ENCODE data around the gene DNAJC30.
A peak's percentile ranks its signal among the peaks of the same experiment; 100 is the strongest.
"Not testable (repeated sequence)": the region's sequence is repeated elsewhere in the genome, so short reads cannot be mapped to it uniquely, and the experiment has no call there.

The DNAJC30 gene

GRCh38 chr7:73683056-73683787 lies at the start of gene DNAJC30, which contains the start of gene BUD23:
Gene DNAJC30, minus strand, starts transcription at chr7:73683453. Its CDS starts 30 bp downstream, at chr7:73683423.
Gene BUD23, plus strand, starts transcription at chr7:73683597. Its CDS starts 29 bp downstream, at chr7:73683626.
- peak; percentile 60 for DNase-seq

GRCh38 chr7:73732397-73732796 lies 49.1 kb upstream of the DNAJC30 start:
- DNase-seq, result no peak

- DNase-seq, result no peak
Measured at GRCh38 chr7:73730485-73730884, 47.2 kb upstream of the DNAJC30 start.

GRCh38 chr7:73728551-73728950 lies 45.3 kb upstream of the DNAJC30 start:
- DNase-seq, result no peak

- no peak for DNase-seq
Measured at GRCh38 chr7:73727952-73728351, 44.7 kb upstream of the DNAJC30 start.

GRCh38 chr7:73726083-73726466 lies 42.8 kb upstream of the DNAJC30 start:
- no peak for DNase-seq

GRCh38 chr7:73723813-73724212 lies 40.6 kb upstream of the DNAJC30 start:
- DNase-seq, result no peak

GRCh38 chr7:73722785-73723184 lies 39.5 kb upstream of the DNAJC30 start:
- no peak for DNase-seq

- not testable (repeated sequence) for DNase-seq
Measured at GRCh38 chr7:73722182-73722581, 38.9 kb upstream of the DNAJC30 start.

GRCh38 chr7:73721377-73721817 lies 38.1 kb upstream of the DNAJC30 start:
- peak; percentile 51 for DNase-seq

- not testable (repeated sequence) for DNase-seq
Measured at GRCh38 chr7:73720443-73720842, 37.2 kb upstream of the DNAJC30 start.

GRCh38 chr7:73719806-73720169 lies 36.5 kb upstream of the DNAJC30 start:
- DNase-seq, result no peak

- no peak for DNase-seq
Measured at GRCh38 chr7:73718905-73719805, 35.9 kb upstream of the DNAJC30 start, which contains the start of gene STX1A. Gene STX1A, minus strand, starts transcription at chr7:73719669. Its CDS starts 38 bp downstream, at chr7:73719631.

- no peak for DNase-seq
Measured at GRCh38 chr7:73718438-73718881, 35.2 kb upstream of the DNAJC30 start.

GRCh38 chr7:73717991-73718405 lies 34.7 kb upstream of the DNAJC30 start:
- no peak for DNase-seq

GRCh38 chr7:73717025-73717807 lies 34.0 kb upstream of the DNAJC30 start:
- no peak for DNase-seq

- no peak for DNase-seq
Measured at GRCh38 chr7:73716318-73716890, 33.2 kb upstream of the DNAJC30 start.

GRCh38 chr7:73715648-73716317 lies 32.5 kb upstream of the DNAJC30 start:
- DNase-seq, result no peak

- not testable (repeated sequence) for DNase-seq
Measured at GRCh38 chr7:73713319-73713718, 30.1 kb upstream of the DNAJC30 start.

GRCh38 chr7:73712773-73713172 lies 29.5 kb upstream of the DNAJC30 start:
- DNase-seq, result no peak

GRCh38 chr7:73708961-73709549 lies 25.8 kb upstream of the DNAJC30 start:
- no peak for DNase-seq
